Effector CD8-positive, alpha-beta T cell (primary cell): ENCODE measurements around the gene CALN1.

ENCODE experiments used
- DNase-seq: peaks from one replicate; lab custom pipeline; 2025; lab: John Stamatoyannopoulos, UW

CALN1 gene

GRCh38 chr7:71793251-71793650 lies 618.9 kb downstream of the CALN1 start:
- DNase-seq: no peak

GRCh38 chr7:71787513-71787912 lies 624.6 kb downstream of the CALN1 start:
- no peak for DNase-seq

- no peak for DNase-seq
Observed at GRCh38 chr7:71785216-71785615, 626.9 kb downstream of the CALN1 start.

GRCh38 chr7:71784781-71785180 lies 627.4 kb downstream of the CALN1 start:
- DNase-seq: no peak

- no peak for DNase-seq
Observed at GRCh38 chr7:71784180-71784579, 628.0 kb downstream of the CALN1 start.

GRCh38 chr7:71783779-71784178 lies 628.4 kb downstream of the CALN1 start:
- DNase-seq: no peak

- DNase-seq: no peak
Observed at GRCh38 chr7:71782051-71782450, 630.1 kb downstream of the CALN1 start.

- no peak for DNase-seq
Observed at GRCh38 chr7:71780282-71780681, 631.9 kb downstream of the CALN1 start.

GRCh38 chr7:71777278-71777677 lies 634.9 kb downstream of the CALN1 start:
- DNase-seq: no peak

- DNase-seq: no peak
Observed at GRCh38 chr7:71776726-71777125, 635.4 kb downstream of the CALN1 start.

- DNase-seq: no peak
Observed at GRCh38 chr7:71775648-71776047, 636.5 kb downstream of the CALN1 start.

- no peak for DNase-seq
Observed at GRCh38 chr7:71772779-71773178, 639.4 kb downstream of the CALN1 start.

- no peak for DNase-seq
Observed at GRCh38 chr7:71770269-71770907, 641.8 kb downstream of the CALN1 start.

GRCh38 chr7:71769326-71769725 lies 642.8 kb downstream of the CALN1 start:
- no peak for DNase-seq

- DNase-seq: no peak
Observed at GRCh38 chr7:71768450-71768849, 643.7 kb downstream of the CALN1 start.

- no peak for DNase-seq
Observed at GRCh38 chr7:71766016-71766415, 646.1 kb downstream of the CALN1 start.

GRCh38 chr7:71761336-71761735 lies 650.8 kb downstream of the CALN1 start:
- DNase-seq: no peak

- DNase-seq: no peak
Observed at GRCh38 chr7:71754828-71755227, 657.3 kb downstream of the CALN1 start.

- DNase-seq: no peak
Observed at GRCh38 chr7:71753956-71754664, 658.0 kb downstream of the CALN1 start.

- DNase-seq: no peak
Observed at GRCh38 chr7:71753236-71753635, 658.9 kb downstream of the CALN1 start.

GRCh38 chr7:71752171-71752935 lies 659.8 kb downstream of the CALN1 start:
- DNase-seq: no peak

GRCh38 chr7:71750290-71750689 lies 661.8 kb downstream of the CALN1 start:
- no peak for DNase-seq

GRCh38 chr7:71746006-71746405 lies 666.1 kb downstream of the CALN1 start:
- DNase-seq: no peak
